SK-N-DZ (cell line): ENCODE results near the gene KRT17.
A peak's percentile ranks its signal among the peaks of the same experiment; 100 is the strongest.
"Not testable (repeated sequence)": the region's sequence is repeated elsewhere in the genome, so short reads cannot be mapped to it uniquely, and the experiment has no call there.

Source experiments
- DNase-seq: peaks from one replicate; pipeline ENCODE4 v3.0.0-alpha.2; 2015; ENCODE audit warnings: low spot score

Gene KRT17

DNA sequence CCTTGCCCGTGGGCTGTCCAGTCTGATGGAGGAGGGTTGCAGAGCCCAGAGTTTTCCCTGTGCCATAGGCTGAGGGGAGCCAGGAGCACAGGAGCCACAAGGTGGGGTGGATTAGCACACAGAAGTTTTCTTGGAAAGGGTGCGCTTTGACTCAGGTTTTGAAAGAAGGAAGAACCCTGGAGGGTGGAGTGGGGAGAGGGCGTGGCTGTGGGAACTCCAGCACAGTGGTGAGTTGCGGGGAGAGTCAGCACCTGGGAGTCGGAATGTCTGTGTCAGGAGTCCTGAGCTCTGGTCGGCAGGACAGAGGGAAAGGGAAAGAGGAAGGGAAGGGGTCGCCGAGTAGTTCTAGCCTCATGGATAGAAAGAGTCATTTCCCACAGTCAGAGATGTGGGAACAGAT is 28.8 kb downstream of the KRT17 start:
- DNase-seq: no peak

DNA sequence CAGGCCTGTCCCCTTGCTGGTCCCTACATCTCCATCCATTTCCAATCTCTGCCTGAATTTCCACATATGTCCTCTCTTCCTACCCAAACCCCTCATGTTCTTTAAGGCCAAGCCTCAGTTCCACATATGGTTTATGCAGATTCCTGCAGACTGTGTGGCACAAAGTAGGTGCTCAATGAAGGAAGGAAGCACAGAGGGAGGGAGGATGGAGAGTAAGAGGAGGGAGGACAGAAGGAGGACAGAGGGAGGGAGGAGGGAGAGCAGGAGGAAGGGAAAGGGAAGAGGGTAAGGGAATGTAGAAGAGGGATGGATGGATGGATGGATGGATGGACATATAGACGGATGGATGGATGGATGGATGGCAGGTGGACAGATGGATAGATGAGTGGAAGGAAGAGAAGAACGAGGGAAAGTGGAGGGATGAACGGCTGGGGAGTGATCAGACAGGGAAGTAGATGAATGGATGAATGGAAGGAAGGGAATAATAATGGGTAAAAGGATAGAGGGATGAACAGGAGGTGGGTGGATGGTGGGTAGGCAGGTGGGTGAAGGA is 29.9 kb downstream of the KRT17 start:
- no peak for DNase-seq

DNA sequence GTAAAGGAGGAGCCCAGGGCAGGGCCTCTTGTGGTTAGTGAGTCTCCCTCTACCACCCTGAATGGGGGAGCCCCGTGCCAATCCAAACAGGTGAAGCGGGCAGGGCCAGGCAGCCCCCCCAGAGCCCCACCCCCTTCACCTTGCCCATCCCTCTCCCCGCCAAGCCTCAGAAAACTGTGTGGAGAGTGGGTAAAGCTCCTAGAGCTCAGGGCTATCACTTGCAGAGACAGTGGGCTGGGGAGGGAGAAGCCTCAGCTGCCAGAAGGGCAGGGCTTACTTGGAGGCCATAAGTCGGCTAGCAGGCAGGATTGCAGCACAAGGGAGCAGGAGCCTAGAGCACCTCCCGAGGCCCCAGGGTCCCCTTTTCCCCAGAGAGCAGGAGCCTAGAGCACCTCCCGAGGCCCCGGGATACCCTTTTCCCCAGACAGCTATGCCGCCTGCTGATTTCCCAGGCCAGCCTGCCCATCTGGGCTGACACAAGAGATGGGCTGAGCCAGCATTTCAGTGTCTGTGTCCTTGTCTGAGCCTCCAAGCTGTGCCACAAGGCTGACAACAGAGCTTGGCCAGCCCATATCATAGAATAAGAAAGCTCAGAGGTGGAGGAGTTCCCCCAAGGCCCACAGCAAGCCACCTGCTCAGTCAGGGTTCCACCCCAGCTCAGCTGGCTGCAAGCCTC is 30.9 kb downstream of the KRT17 start:
- DNase-seq: no peak

DNA sequence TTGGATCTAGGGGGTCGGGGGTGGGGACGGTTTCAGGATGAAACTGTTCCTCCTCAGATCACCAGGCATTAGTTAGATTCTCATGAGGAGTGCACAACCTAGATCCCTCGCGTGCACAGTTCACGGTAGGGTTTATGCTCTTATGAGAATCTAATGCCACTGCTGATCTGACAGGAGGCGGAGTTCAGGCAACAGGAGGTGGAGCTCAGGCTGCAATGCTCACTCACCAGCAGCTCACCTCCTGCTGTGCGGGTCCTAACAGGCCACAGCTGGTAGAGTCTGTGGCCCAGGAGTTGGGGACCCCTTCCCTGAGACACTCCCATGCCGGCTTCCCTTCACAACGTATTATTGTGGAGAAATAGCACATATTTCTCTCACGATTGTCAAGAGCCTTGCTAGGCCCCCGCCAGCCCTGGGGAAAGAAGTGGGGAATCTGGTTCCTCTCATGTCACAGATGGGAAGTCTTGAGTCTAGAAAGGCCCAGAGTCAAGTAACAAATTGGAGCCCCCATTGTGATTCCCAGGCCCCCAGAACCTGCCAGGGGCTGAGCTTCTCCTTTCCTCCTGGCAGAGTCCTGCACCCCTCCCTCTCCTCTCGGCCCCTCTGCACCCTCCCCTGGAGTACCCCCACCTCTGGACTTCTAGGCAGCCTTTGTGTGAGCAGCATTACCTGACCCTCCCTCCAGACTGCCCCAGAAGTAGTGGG is 31.6 kb downstream of the KRT17 start:
- DNase-seq: no peak

DNA sequence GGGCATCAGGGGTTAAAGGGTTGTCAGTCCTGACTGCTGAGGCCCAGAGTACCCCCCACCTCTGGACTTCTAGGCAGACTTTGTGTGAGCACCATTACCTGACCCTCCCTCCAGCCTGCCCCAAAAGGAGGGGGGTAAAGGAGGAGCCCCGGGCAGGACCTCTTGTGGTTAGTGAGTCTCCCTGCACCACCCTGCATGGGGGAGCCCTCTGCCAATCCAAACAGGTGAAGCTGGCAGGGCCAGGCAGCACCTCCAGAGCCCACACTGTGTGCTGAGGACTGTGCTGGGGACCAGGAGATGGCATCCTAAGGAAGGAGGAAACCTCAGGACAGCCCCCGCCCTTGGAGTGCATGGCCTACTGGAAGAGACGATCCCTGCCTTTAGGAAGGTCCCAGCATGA is 35.1 kb downstream of the KRT17 start:
- DNase-seq: no peak

DNA sequence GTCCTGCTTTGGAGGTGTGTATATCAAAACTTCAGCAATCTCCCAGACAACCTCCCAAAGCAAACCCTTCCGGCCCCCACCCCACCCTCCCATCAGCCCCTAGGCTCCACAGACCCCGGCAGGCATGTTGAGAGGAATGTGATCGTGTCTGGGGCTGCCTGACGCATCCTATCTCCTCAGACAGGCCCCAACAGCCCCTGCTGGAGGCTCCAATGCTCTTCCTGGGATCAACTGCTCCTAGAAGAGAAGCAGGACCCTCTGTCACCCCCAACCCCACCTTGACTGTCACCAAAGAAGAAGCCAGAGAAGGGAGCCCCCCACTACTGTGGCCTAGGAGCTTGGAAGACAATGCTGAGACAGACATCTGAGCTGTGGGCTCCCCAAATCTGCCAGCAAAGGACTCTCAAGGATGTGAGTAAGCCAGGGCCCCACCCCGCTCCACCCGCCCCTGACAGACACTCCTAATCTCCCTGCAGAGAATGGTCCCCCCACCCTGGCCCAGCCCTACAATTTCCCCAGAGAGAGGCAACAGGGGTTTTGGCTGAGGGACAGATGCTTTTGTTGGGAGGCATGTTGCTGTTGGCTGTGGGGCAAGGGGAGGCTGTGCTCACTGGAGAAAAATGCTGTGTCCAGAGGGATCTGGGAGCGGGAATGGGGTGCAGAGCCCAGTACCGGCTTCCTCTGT is 36.1 kb downstream of the KRT17 start:
- no peak for DNase-seq

DNA sequence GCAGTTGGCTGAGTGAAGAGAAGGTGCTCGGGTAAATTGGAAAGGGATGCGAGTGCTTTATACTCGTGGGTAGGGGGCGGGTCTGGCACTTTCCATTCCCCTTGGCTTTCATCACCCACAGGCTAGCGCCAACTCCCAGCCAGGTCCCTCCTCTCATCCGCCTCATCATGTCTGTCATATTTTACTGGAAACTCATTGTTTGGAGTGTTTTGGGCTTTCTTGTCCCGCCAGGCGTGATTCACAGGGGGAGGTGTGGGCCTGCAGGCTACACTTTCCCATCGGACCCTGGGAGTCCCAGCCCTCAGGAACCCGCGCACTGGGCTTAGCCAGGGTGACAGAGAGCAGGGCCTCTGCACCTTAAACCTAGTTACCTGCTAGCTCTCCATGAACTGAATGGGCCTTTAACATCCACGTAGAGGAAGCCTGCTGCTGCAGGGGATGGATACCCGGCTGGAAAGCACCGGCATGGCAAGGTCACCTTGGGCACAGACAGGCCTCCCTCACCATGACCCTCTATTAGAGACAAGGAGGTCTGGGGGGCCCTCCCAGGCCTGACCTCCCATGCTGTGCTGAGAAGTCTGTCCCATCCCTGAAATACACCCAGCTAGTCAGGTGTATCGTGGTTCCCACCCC is 37.4 kb downstream of the KRT17 start, which contains the start of gene KRT14:
Gene KRT14, minus strand, starts transcription at position 33 of the 633 bp plus-strand sequence. CDS start 61 bp downstream, outside the sequence.
- DNase-seq: no peak

DNA sequence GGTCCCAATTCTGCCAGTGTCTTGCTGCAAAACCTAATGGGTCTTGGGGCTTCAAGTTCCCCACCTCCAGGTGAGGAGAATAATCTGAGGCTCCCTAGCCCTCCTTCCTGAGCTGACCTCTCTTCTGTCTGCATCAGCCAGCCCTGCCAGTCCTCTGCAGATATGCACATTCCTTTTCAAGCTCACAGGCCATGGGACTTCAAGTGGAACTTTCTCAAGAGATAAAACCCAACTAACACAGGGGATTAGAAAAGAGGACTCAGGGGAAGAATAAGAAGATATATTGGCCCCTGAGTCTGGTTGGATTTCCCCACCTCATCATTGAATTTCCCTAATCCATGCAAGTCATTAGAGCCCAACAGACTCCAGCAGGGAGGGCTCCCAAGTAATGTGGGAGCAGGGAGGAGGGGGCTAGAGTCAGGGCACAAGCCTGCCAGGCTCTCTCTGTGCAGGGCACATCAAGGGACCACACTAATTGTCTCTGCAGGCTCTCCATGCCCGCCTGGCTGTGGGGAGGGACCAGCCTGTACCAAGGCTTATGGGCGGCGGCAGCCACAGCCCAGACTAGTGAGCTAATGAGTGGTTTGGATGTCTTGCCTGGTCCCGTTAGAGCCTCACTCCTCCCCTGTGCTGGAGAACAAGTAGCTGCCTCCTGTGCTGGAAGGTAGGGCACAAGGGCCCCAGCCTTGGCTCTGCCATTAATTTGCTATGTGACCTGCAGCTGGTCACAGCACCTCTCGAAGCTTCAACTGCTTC is 38.9 kb downstream of the KRT17 start:
- DNase-seq: no peak

DNA sequence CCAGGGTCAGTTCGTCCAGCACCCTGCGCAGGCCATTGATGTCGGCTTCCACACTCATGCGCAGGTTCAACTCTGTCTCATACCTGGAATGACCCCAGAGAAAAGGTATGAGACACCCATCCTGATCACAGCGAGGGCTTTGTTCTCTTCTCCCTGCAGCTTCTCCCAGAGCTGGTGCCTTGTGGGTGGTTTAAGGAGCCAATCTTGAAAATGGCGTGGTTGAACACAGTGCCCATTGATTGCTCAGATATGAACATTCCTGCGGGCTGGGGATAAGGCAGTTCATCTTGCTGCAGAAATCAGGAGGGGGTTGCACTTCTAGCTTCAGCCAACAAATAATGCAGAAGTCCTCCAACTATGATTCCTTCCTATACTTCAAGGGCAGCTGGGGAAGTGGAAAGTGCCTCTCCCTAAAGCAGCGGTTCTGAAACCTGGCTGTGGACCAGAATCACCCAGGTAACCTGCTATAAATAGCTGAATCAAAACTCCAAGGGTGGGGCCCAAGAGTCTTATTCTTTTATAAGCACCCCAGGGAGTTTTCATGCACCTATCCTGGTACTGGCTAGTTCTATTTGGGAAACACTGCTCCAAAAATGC is 39.9 kb downstream of the KRT17 start:
- not testable (repeated sequence) for DNase-seq

DNA sequence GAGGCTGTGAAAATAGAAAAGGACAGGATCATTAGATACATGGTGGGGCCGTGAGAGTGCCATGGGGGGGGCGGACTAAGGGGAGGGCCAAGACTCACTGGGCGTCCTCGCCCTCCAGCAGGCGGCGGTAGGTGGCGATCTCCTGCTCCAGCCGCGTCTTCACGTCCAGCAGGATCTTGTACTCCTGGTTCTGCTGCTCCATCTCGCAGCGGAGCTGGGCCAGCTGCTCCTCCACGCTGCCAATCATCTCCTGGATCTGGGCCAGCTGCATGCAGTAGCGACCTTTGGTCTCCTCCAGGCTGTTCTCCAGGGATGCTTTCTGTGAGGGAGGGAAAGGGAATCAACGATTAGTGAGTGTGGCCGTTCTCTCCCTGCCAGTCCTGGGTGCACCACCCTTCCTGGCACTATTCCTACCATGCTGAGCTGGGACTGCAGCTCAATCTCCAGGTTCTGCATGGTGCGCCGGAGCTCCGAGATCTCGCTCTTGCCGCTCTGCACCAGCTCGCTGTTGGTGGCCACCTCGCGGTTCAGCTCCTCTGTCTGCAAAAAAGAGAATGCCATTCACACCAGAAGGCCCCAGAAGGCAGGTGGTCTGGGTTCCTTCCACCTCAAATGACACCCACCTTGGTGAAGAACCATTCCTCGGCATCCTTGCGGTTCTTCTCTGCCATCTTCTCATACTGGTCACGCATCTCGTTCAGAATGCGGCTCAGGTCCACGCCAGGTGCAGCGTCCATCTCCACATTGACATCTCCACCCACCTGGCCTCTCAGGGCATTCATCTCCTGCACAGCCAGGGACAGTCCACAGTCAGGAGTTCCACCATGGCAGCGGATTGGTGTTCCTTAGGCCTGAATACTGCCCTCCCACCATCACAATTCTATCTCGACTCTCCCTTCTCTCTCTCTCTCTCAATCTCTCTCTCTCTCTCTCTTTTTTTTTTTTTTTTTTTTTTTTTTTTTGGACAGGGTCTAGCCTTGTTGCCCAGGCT is 40.9 kb downstream of the KRT17 start:
- DNase-seq: no peak

DNA sequence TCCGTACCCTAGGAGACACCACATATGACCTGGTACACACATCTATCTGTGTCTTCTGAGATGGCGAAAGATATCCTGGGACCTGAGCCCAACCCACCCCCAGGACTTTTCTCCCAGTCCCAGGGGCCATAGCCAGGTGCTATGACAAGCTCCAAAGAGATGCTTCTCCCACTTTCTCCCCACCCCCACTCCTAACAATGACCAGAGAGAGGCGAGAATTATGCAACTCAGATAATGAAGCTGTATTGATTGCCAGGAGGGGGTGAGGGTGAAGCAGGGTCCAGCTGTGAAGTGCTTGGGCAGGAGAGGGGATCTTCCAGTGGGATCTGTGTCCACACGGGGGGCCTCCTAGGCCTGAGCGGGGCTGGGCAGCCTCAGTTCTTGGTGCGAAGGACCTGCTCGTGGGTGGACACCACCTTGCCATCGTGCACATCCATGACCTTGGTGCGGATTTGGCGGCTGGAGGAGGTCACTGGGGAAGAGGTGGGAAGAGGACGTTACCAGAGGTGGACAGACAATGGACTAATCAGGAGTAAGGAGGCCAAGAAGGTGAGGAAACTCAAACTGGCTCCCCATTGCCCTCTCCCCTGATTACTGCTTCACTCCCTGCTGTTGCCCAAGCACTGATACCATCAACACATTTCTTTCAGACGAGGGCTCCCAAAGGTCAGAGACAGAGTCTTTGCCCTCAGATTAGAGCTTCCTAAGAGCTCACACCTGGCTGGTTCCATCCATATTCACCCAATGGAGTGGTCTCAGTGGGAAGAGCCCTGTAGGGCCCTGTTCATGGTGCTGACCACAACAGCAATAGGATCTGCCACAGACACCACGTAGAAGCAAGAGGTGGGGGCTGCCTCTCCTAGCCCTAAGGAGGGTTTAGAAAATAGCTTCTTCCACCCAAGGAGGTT is 42.1 kb downstream of the KRT17 start:
- DNase-seq: not testable (repeated sequence)

DNA sequence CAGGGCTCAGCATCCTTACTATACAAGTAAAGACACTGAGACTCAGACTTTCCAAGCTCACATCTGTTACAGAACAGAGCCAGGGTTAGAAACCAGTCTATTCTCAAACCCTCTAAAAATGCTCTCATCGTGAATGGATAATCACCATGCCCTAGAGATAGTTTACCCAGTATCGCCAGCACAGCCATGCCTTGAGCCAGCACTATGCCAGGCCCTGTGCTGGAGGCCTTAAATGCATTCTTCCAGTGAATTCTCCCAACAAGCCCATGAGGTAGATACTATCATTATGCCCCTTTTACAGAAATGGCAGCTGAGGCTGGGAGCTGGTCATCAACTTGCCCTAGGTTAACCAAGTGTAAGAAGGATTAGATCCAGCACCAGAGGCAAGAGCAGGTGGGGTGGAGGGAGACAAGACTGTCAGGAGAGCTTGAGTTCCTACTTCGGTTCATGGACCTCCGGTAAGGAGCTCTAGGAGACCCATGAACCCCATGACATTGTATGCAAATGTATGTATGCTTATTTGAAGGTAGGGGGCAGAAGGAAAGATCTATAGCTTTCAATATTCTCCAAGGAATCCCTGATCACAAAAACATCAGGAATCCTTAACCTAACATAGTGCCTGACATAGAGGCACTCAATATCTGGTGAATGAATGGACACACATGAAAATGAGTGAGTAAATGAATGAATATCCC is 42.9 kb downstream of the KRT17 start:
- no peak for DNase-seq

DNA sequence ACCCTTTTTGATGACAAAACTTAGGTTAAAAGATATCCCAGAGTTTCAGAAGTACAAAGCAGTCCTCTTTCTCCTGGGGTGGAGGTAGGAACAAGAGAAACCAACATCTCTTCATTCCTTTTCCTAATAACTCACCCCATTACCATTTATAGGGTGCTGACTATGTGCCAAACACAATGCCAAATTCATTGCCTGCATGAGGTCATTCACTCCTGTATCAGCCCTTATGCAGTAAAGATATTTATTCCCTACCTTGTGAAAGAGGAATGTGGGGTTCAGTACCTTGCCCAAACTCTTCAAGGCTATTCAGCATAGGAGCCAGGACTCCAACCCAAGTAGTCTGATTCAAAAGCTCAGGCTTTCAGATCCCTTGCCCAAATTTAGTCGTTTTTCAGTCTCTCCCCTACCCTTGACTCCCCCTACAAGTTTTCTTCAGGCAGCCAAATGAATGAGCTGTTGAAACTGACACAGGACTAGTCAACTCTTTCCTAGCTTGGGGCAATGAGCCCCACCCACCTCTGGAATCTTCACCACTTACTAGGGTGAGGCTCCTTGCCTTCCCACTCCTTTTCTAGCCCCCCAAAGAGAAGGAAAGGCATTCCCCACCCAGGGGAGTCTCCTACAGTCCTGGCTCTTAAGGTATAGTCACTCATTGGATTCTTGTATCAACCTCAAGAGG is 43.5 kb downstream of the KRT17 start:
- no peak for DNase-seq

DNA sequence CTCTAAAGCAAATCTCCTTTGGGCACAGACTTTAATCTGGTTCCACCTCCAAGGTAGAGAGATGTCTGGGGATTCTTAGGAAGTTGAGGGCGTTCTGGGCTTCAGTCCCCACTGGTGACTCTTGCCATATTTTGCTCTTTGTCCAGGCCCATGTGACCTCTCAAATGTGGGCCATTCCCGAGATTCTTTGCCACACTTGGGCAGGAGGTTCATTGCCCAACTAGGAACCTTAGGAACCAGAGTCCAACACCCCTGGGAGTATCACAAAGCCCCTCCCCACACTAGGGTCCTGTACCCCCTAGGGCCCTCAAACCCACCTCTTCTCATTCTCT is 44.2 kb downstream of the KRT17 start:
- no peak for DNase-seq

DNA sequence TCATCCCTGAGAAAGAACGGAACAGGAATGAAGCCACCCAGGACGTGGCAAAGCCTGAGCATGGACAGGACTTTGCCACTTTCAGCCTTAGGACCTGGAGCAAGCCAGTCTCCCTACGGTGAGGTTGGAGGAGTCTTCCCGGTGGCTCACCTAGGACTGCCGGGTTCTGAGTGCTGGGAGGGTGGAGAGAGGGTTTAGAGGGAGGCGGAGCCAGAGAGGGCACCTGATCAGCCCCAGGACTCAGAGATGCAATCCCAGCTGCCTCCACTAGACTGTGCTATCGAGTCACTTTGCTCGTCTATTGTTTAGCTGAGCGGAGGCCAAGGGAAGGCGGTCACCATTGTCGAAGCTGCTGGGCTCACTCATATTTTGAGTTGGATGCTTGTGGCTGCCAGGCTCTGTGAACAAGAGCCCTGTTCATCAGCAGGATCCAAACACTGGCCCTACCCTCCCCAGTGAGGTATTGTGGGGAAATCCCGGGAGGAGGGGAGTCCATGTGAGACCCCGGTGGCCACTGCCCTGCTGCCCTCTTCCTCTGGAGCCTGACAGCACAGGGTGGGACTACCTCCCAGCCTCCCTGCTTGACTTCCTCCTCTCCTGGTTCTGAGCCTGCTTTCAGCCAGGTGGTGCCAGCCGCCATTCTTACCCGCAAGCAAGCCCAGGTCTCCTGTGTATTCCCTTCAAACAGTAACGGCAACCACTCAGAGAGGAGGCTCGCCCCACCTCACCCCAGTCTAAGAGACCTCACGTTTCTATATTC is 44.7 kb downstream of the KRT17 start:
- DNase-seq: peak; percentile 84

DNA sequence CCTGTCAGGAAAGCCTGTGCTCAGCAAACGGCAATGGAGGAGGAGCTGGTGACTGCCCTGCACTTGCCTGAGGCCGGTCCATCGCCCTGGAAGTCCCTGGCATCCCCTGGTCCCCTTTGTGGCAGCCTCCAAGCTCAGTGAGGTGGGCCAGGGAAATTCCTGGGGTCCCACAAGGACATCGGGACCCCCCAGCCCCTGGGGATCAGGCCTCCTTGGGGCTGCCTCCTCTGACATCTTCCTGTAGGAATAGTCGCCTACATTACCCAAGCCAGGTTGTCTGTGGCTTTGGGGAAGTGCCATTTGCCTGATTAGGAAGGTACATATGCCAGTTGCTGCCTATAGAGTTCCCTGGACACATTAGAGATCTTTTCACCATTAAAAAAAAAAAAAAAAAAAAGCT is 45.4 kb downstream of the KRT17 start:
- no peak for DNase-seq

DNA sequence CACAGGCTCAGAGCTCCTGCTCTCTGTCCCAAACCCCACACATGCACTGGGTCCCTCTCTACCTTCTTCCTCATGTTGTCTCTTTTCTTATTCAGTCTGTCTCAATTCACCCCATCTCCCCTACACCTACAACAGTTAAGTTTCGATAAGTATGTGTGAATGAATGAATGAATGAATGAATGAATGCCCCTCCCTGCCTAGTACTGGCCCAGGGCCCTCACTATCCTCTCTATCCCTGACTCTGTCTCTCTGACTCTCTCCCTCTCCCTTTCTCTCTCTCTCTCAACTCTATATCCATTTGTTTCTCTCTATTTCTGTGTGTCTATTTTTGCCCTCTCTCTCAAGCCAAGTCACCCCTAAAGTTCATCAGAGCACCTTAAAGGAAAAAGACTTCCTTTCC is 45.8 kb downstream of the KRT17 start:
- no peak for DNase-seq
